HepG2 (cell line): Measurements from ENCODE around the gene JPT1.

Source experiments
- ARNTL ChIP-seq: sonication (generic); formaldehyde crosslinking; IDR thresholded peaks from 2 replicates; pipeline ENCODE4 v1.4.0; 2020; ENCODE audit warnings: mild to moderate bottlenecking, missing genetic modification reagents
- CTCF ChIP-seq: sonication (generic); formaldehyde crosslinking; IDR thresholded peaks from 2 replicates; pipeline ENCODE4 v1.5.0; 2020; ENCODE audit warnings: mild to moderate bottlenecking, missing genetic modification reagents, moderate library complexity
- ELF1 ChIP-seq: sonication (generic); formaldehyde crosslinking; IDR thresholded peaks from 2 replicates; pipeline ENCODE4 v1.4.0; 2020; ENCODE audit warnings: missing genetic modification reagents
- ESRRA ChIP-seq: sonication (generic); formaldehyde crosslinking; IDR thresholded peaks from 2 replicates; pipeline ENCODE4 v1.5.1; 2020; ENCODE audit warnings: mild to moderate bottlenecking, low read depth, missing genetic modification reagents
- FOSL2 ChIP-seq: sonication (generic); formaldehyde crosslinking; IDR thresholded peaks from 2 replicates; pipeline ENCODE4 v1.4.0; 2020; ENCODE audit warnings: missing genetic modification reagents
- HNF1B ChIP-seq: sonication (generic); formaldehyde crosslinking; IDR thresholded peaks from 2 replicates; pipeline ENCODE4 v1.5.1; 2020; ENCODE audit warnings: mild to moderate bottlenecking, moderate library complexity, missing genetic modification reagents
- KLF9 ChIP-seq: IDR thresholded peaks from 2 replicates; pipeline ENCODE4 v1.6.1; 2016; ENCODE audit warnings: low read depth
- MAZ ChIP-seq, 2 experiments: sonication (generic) in 1 of 2; formaldehyde crosslinking in 1 of 2; IDR thresholded peaks; 2 replicates each; pipeline versions ENCODE4 v1.5.0 to v1.6.1; 2012 to 2020; ENCODE audit warnings: low read depth in 2 of 2, mild to moderate bottlenecking in 2 of 2, borderline replicate concordance in 1 of 2, improper control_type of control experiment in 1 of 2, low read length in 1 of 2, missing genetic modification reagents in 1 of 2, moderate library complexity in 1 of 2
- PBX3 ChIP-seq: sonication (generic); formaldehyde crosslinking; IDR thresholded peaks from 2 replicates; pipeline ENCODE4 v1.8.1; 2023; ENCODE audit warnings: missing genetic modification reagents, inconsistent platforms, borderline replicate concordance
- SRF ChIP-seq: IDR thresholded peaks from 2 replicates; pipeline ENCODE4 v1.6.1; 2011; ENCODE audit warnings: mild to moderate bottlenecking, low read depth, low read length, moderate library complexity
- TMF1 ChIP-seq: sonication (generic); formaldehyde crosslinking; IDR thresholded peaks from 2 replicates; pipeline ENCODE4 v1.8.1; 2022; ENCODE audit warnings: low read depth, missing genetic modification reagents
- YEATS4 ChIP-seq: sonication (generic); formaldehyde crosslinking; IDR thresholded peaks from 2 replicates; pipeline ENCODE4 v1.4.0; 2020; ENCODE audit warnings: missing genetic modification reagents, borderline replicate concordance
- ZNF124 ChIP-seq: sonication (generic); formaldehyde crosslinking; IDR thresholded peaks from 2 replicates; pipeline ENCODE4 v1.4.0; 2020; ENCODE audit warnings: missing genetic modification reagents
- ZSCAN20 ChIP-seq: sonication (generic); formaldehyde crosslinking; IDR thresholded peaks from 2 replicates; pipeline ENCODE4 v1.4.0; 2020; ENCODE audit warnings: missing genetic modification reagents, mild to moderate bottlenecking, borderline replicate concordance

- no peak for TF ChIP-seq ELF1 (CRISPR knock-in tag)
- TF ChIP-seq ARNTL (CRISPR knock-in tag) = no peak
- no peak for TF ChIP-seq CTCF (CRISPR knock-in tag)
- no peak for TF ChIP-seq SRF
- no peak for TF ChIP-seq MAZ (IDR thresholded peaks at IDR 0.05; ENCODE audit: borderline replicate concordance, low read depth, low read length)
- TF ChIP-seq MAZ (CRISPR knock-in tag; IDR thresholded peaks at IDR 0.05; ENCODE audit: low read depth) = no peak
- no peak for TF ChIP-seq ZSCAN20 (CRISPR knock-in tag)
- TF ChIP-seq TMF1 = no peak
- TF ChIP-seq ZNF124 (CRISPR knock-in tag) = no peak
- no peak for TF ChIP-seq YEATS4 (CRISPR knock-in tag)
- TF ChIP-seq HNF1B (CRISPR knock-in tag) = no peak
- no peak for TF ChIP-seq KLF9
- TF ChIP-seq PBX3 (CRISPR knock-in tag) = no peak
- no peak for TF ChIP-seq ESRRA (CRISPR knock-in tag)
- TF ChIP-seq FOSL2 = no peak
Observed at GRCh38 chr17:75173526-75173925, 19.2 kb upstream of the JPT1 start.
